ENCODE data around the gene CD300A.

The CD300A gene

GRCh38 chr17:74520016-74520434, 53.6 kb downstream of the CD300A start:
- no CpG with 5 or more reads among the region's 3 CpGs for WGBS (ENCODE audit: insufficient coverage, insufficient read length)
- Histone ChIP-seq H3K36me3 (ENCODE audit: control insufficient read depth, insufficient read depth, low read length) (no peaks in the 10 kb centered on the region), H3K4me1 (ENCODE audit: control insufficient read depth, insufficient read depth, low read length) (no peaks in the 10 kb centered on the region), H3K27ac (ENCODE audit: low read length) (no peak overlapping the region), H3K4me3 (ENCODE audit: low read length) (no peak overlapping the region), H3K9me3 (ENCODE audit: control insufficient read depth, insufficient read depth, low read length) (no peaks in the 10 kb centered on the region), H3K27me3 (ENCODE audit: control insufficient read depth, insufficient read depth, low read length) (no peaks in the 10 kb centered on the region)
- no peak for DNase-seq (ENCODE audit: low read depth, low spot score)

GRCh38 chr17:74520790-74521480, 54.5 kb downstream of the CD300A start:
- H3K27ac ChIP-seq (ENCODE audit: low read length) = no peak overlapping the region
- H3K36me3 ChIP-seq (ENCODE audit: control insufficient read depth, insufficient read depth, low read length) = no peaks in the 10 kb centered on the region
- no peaks in the 10 kb centered on the region for H3K9me3 ChIP-seq (ENCODE audit: control insufficient read depth, insufficient read depth, low read length)
- no peaks in the 10 kb centered on the region for H3K27me3 ChIP-seq (ENCODE audit: control insufficient read depth, insufficient read depth, low read length)
- H3K4me3 ChIP-seq (ENCODE audit: low read length) = no peak overlapping the region
- no peak for DNase-seq (ENCODE audit: low read depth, low spot score)
- no CpG with 5 or more reads among the region's 21 CpGs for WGBS (ENCODE audit: insufficient coverage, insufficient read length)
- no peaks in the 10 kb centered on the region for H3K4me1 ChIP-seq (ENCODE audit: control insufficient read depth, insufficient read depth, low read length)

GRCh38 chr17:74521701-74522201, 55.3 kb downstream of the CD300A start:
- Histone ChIP-seq H3K36me3 (ENCODE audit: control insufficient read depth, insufficient read depth, low read length) (no peaks in the 10 kb centered on the region), H3K9me3 (ENCODE audit: control insufficient read depth, insufficient read depth, low read length) (no peaks in the 10 kb centered on the region), H3K27me3 (ENCODE audit: control insufficient read depth, insufficient read depth, low read length) (no peaks in the 10 kb centered on the region), H3K27ac (ENCODE audit: low read length) (no peak overlapping the region), H3K4me1 (ENCODE audit: control insufficient read depth, insufficient read depth, low read length) (no peaks in the 10 kb centered on the region), H3K4me3 (ENCODE audit: low read length) (no peak overlapping the region)
- DNase-seq (ENCODE audit: low read depth, low spot score) = no peak
- WGBS (ENCODE audit: insufficient coverage, insufficient read length) = no CpG with 5 or more reads among the region's 9 CpGs

- no peak overlapping the region for H3K4me3 ChIP-seq (ENCODE audit: low read length)
- H3K27ac ChIP-seq (ENCODE audit: low read length) = no peak overlapping the region
- no peaks in the 10 kb centered on the region for H3K27me3 ChIP-seq (ENCODE audit: control insufficient read depth, insufficient read depth, low read length)
- H3K4me1 ChIP-seq (ENCODE audit: control insufficient read depth, insufficient read depth, low read length) = no peaks in the 10 kb centered on the region
- DNase-seq (ENCODE audit: low read depth, low spot score) = no peak
- H3K9me3 ChIP-seq (ENCODE audit: control insufficient read depth, insufficient read depth, low read length) = no peaks in the 10 kb centered on the region
- no CpG with 5 or more reads among the region's 10 CpGs for WGBS (ENCODE audit: insufficient coverage, insufficient read length)
- H3K36me3 ChIP-seq (ENCODE audit: control insufficient read depth, insufficient read depth, low read length) = no peaks in the 10 kb centered on the region
Observed at GRCh38 chr17:74522381-74523105, 56.1 kb downstream of the CD300A start.

GRCh38 chr17:74523308-74523707, 56.9 kb downstream of the CD300A start:
- Histone ChIP-seq H3K36me3 (ENCODE audit: control insufficient read depth, insufficient read depth, low read length) (no peaks in the 10 kb centered on the region), H3K27me3 (ENCODE audit: control insufficient read depth, insufficient read depth, low read length) (no peaks in the 10 kb centered on the region), H3K9me3 (ENCODE audit: control insufficient read depth, insufficient read depth, low read length) (no peaks in the 10 kb centered on the region), H3K4me1 (ENCODE audit: control insufficient read depth, insufficient read depth, low read length) (no peaks in the 10 kb centered on the region), H3K4me3 (ENCODE audit: low read length) (no peak overlapping the region), H3K27ac (ENCODE audit: low read length) (no peak overlapping the region)
- WGBS (ENCODE audit: insufficient coverage, insufficient read length) = no CpG with 5 or more reads among the region's 3 CpGs
- no peak for DNase-seq (ENCODE audit: low read depth, low spot score)

- no CpG with 5 or more reads among the region's 11 CpGs for WGBS (ENCODE audit: insufficient coverage, insufficient read length)
- Histone ChIP-seq H3K9me3 (ENCODE audit: control insufficient read depth, insufficient read depth, low read length) (no peaks in the 10 kb centered on the region), H3K4me3 (ENCODE audit: low read length) (no peak overlapping the region), H3K27ac (ENCODE audit: low read length) (no peak overlapping the region), H3K27me3 (ENCODE audit: control insufficient read depth, insufficient read depth, low read length) (no peaks in the 10 kb centered on the region), H3K4me1 (ENCODE audit: control insufficient read depth, insufficient read depth, low read length) (no peaks in the 10 kb centered on the region), H3K36me3 (ENCODE audit: control insufficient read depth, insufficient read depth, low read length) (no peaks in the 10 kb centered on the region)
- no peak for DNase-seq (ENCODE audit: low read depth, low spot score)
Observed at GRCh38 chr17:74524653-74525464, 58.4 kb downstream of the CD300A start.

GRCh38 chr17:74525465-74525725, 59.0 kb downstream of the CD300A start:
- no peaks in the 10 kb centered on the region for H3K4me1 ChIP-seq (ENCODE audit: control insufficient read depth, insufficient read depth, low read length)
- H3K4me3 ChIP-seq (ENCODE audit: low read length) = no peak overlapping the region
- H3K27me3 ChIP-seq (ENCODE audit: control insufficient read depth, insufficient read depth, low read length) = no peaks in the 10 kb centered on the region
- H3K9me3 ChIP-seq (ENCODE audit: control insufficient read depth, insufficient read depth, low read length) = no peaks in the 10 kb centered on the region
- WGBS (ENCODE audit: insufficient coverage, insufficient read length) = no CpG with 5 or more reads among the region's 1 CpG
- H3K27ac ChIP-seq (ENCODE audit: low read length) = no peak overlapping the region
- H3K36me3 ChIP-seq (ENCODE audit: control insufficient read depth, insufficient read depth, low read length) = no peaks in the 10 kb centered on the region
- no peak for DNase-seq (ENCODE audit: low read depth, low spot score)

- Histone ChIP-seq H3K27ac (ENCODE audit: low read length) (no peak overlapping the region), H3K4me1 (ENCODE audit: control insufficient read depth, insufficient read depth, low read length) (no peaks in the 10 kb centered on the region), H3K4me3 (ENCODE audit: low read length) (no peak overlapping the region), H3K36me3 (ENCODE audit: control insufficient read depth, insufficient read depth, low read length) (no peaks in the 10 kb centered on the region), H3K9me3 (ENCODE audit: control insufficient read depth, insufficient read depth, low read length) (no peaks in the 10 kb centered on the region), H3K27me3 (ENCODE audit: control insufficient read depth, insufficient read depth, low read length) (no peaks in the 10 kb centered on the region)
- no CpG with 5 or more reads among the region's 14 CpGs for WGBS (ENCODE audit: insufficient coverage, insufficient read length)
- no peak for DNase-seq (ENCODE audit: low read depth, low spot score)
Observed at GRCh38 chr17:74525781-74526288, 59.4 kb downstream of the CD300A start.

- Histone ChIP-seq H3K27ac (ENCODE audit: low read length) (no peak overlapping the region), H3K4me3 (ENCODE audit: low read length) (no peak overlapping the region), H3K27me3 (ENCODE audit: control insufficient read depth, insufficient read depth, low read length) (no peaks in the 10 kb centered on the region), H3K36me3 (ENCODE audit: control insufficient read depth, insufficient read depth, low read length) (no peaks in the 10 kb centered on the region), H3K4me1 (ENCODE audit: control insufficient read depth, insufficient read depth, low read length) (peaks cover under 1% of the 10 kb centered on the region), H3K9me3 (ENCODE audit: control insufficient read depth, insufficient read depth, low read length) (no peaks in the 10 kb centered on the region)
- DNase-seq (ENCODE audit: low read depth, low spot score) = no peak
- WGBS (ENCODE audit: insufficient coverage, insufficient read length) = no CpG with 5 or more reads among the region's 3 CpGs
Observed at GRCh38 chr17:74526681-74527080, 60.2 kb downstream of the CD300A start.

GRCh38 chr17:74527081-74527480, 60.6 kb downstream of the CD300A start:
- Histone ChIP-seq H3K36me3 (ENCODE audit: control insufficient read depth, insufficient read depth, low read length) (no peaks in the 10 kb centered on the region), H3K4me1 (ENCODE audit: control insufficient read depth, insufficient read depth, low read length) (peaks cover 1% of the 10 kb centered on the region), H3K27me3 (ENCODE audit: control insufficient read depth, insufficient read depth, low read length) (no peaks in the 10 kb centered on the region), H3K27ac (ENCODE audit: low read length) (no peak overlapping the region), H3K9me3 (ENCODE audit: control insufficient read depth, insufficient read depth, low read length) (no peaks in the 10 kb centered on the region), H3K4me3 (ENCODE audit: low read length) (no peak overlapping the region)
- no CpG with 5 or more reads among the region's 5 CpGs for WGBS (ENCODE audit: insufficient coverage, insufficient read length)
- DNase-seq (ENCODE audit: low read depth, low spot score) = no peak
